Subcutaneous adipose tissue (tissue), 4 donors: ENCODE results near the gene GPC6. TPM values are rescaled to one million over a fixed set of nuclear protein-coding genes. Genes with fewer than 3 reads are reported as not detected.

Experiments
- CTCF ChIP-seq: fragments of 450-650 bp; IDR thresholded peaks from one replicate; pipeline ENCODE4 v1.5.1; 2016; ENCODE audit warnings: low read depth, mild to moderate bottlenecking, control low read depth, antibody characterized with exemption, moderate library complexity
- total RNA-seq, 4 donors: library from RNA; depleted of rRNA; stranded (reverse); fragments of >200 nt; gene quantifications; one replicate each; pipeline ENCODE4 v1.1.0, GENCODE V29; 2016

The GPC6 gene
- total RNA-seq, 4 donors from 2014 or later = 16.2 to 30.6 (median 26.9) TPM

GRCh38 chr13:93624311-93624777 is 397.7 kb downstream of the GPC6 start:
- no peak for TF ChIP-seq CTCF

DNA sequence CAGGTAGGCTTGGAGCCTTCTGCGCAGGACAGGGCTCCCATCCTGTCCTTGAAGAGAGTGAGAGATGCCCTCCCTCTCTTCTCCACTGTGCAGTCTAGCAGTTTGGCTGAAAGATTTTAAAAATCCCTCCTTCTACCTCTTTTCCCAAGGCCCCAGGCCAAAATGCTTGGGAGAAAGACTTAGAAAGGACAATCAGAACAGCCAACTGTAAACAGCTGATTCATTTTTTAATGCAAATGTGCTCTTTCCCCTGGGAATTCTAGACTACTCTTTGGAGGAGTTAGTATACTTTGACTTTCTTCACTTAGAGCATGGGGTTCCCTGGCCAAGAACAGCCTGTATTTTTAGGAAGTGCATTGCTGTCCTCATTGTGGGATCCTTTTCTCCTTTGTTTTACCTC is 398.9 kb downstream of the GPC6 start:
- TF ChIP-seq CTCF = no peak

- no peak for TF ChIP-seq CTCF
Measured at GRCh38 chr13:93628136-93628797, 401.7 kb downstream of the GPC6 start.

DNA sequence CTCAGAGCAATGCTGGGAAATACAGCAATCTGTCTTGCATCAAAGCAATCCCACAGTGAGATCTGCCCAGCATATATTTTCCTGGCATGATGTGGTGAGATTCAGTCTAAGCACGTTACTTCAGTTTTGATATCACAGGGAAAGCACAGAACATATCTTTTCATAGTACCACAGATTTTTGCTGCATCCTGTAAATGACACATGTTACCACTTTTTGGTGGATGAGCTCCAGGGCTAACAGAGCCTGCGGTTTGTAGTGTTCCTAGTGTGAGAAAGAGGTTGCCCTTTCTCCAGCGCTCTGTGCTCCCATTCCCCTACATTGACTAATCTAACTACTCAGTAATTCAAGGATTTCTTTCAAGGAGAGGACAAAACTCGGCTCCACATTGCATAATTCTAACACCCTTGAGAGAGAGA is 409.0 kb downstream of the GPC6 start:
- TF ChIP-seq CTCF = no peak

DNA sequence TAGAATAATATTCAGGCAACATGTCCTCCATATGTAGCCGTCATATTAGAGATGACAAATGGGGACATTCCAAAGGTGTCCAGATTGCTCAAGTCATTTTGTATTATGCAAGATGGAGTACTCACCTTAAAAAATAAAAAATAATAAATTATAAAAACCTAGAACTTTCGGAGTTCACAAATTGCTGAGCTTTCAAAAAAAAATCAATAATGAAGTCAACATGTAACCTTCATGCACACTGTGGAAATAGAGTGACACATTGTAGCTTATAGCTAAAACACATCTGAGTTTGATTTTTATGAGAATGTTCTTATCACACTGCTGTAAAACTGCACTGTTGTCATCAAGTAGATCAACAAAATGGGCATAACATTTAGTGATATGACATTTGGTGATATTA is 411.2 kb downstream of the GPC6 start:
- TF ChIP-seq CTCF = no peak

DNA sequence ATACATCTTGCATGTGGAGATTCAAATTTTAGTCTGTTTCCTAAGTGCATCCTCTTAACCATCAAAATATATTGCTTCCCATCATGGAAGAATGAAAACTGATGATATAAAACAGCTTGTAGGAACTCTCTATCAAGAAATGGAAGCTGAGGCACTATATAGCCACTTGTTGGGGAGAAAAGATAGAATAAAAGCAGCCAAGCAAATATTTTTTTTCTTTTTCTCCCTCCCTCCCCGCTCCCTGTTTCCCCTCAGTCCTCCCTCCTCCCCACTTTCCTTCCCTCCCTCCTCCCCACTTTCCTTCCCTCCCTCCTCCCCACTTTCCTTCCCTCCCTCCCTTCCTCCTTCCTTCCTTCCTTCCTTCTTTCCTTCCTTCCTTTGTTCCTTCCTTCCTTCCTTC is 413.8 kb downstream of the GPC6 start:
- TF ChIP-seq CTCF = no peak

GRCh38 chr13:93646245-93646644 is 419.6 kb downstream of the GPC6 start:
- no peak for TF ChIP-seq CTCF
